Activated T-cell treated with anti-CD3 and anti-CD28 coated beads for 4 hours (primary cell): ENCODE results near the gene CSMD2.

ENCODE experiments used
- DNase-seq: peaks from one replicate; pipeline ENCODE4 v3.0.0-alpha.2; 2020

The CSMD2 gene

GRCh38 chr1:33709174-33709782, 455.8 kb downstream of the CSMD2 start:
- no peak for DNase-seq

- no peak for DNase-seq
Measured at GRCh38 chr1:33706634-33707255, 458.3 kb downstream of the CSMD2 start.

GRCh38 chr1:33703464-33703863, 461.6 kb downstream of the CSMD2 start:
- no peak for DNase-seq

GRCh38 chr1:33698361-33699035, 466.5 kb downstream of the CSMD2 start:
- no peak for DNase-seq

- DNase-seq, result no peak
Measured at GRCh38 chr1:33697816-33698215, 467.2 kb downstream of the CSMD2 start.

GRCh38 chr1:33696962-33697361, 468.1 kb downstream of the CSMD2 start:
- no peak for DNase-seq

GRCh38 chr1:33696311-33696710, 468.7 kb downstream of the CSMD2 start:
- no peak for DNase-seq

GRCh38 chr1:33692206-33693188, 472.5 kb downstream of the CSMD2 start:
- DNase-seq, result no peak

- no peak for DNase-seq
Measured at GRCh38 chr1:33687000-33687399, 478.0 kb downstream of the CSMD2 start.

- no peak for DNase-seq
Measured at GRCh38 chr1:33686551-33686950, 478.5 kb downstream of the CSMD2 start.

- no peak for DNase-seq
Measured at GRCh38 chr1:33685256-33685655, 479.8 kb downstream of the CSMD2 start.

- DNase-seq, result no peak
Measured at GRCh38 chr1:33684396-33685179, 480.4 kb downstream of the CSMD2 start.

GRCh38 chr1:33683913-33684312, 481.1 kb downstream of the CSMD2 start:
- no peak for DNase-seq

- DNase-seq, result no peak
Measured at GRCh38 chr1:33682371-33682770, 482.7 kb downstream of the CSMD2 start.

- DNase-seq, result no peak
Measured at GRCh38 chr1:33680281-33680840, 484.7 kb downstream of the CSMD2 start.

GRCh38 chr1:33670567-33670966, 494.5 kb downstream of the CSMD2 start:
- no peak for DNase-seq

GRCh38 chr1:33668695-33669094, 496.3 kb downstream of the CSMD2 start:
- no peak for DNase-seq

GRCh38 chr1:33667386-33668282, 497.4 kb downstream of the CSMD2 start:
- DNase-seq, result no peak

- DNase-seq, result no peak
Measured at GRCh38 chr1:33666616-33667015, 498.4 kb downstream of the CSMD2 start.

GRCh38 chr1:33661811-33662454, 503.1 kb downstream of the CSMD2 start:
- no peak for DNase-seq
